ENCODE results near the gene COLGALT1. TPM values are rescaled to one million over a fixed set of nuclear protein-coding genes. Genes with fewer than 3 reads are reported as not detected.

COLGALT1 gene
- polyA plus RNA-seq, 2 of the 4 experiments (the other 2 are of a cell fraction), result 57.1 to 64.4 TPM

- 74% methylated on average over 9 of the region's 9 CpGs for WGBS (ENCODE audit: missing lambda C conversion rate)
- ATAC-seq (no peak), DNase-seq (ENCODE audit: low read depth in 1 of 2, low spot score in 1 of 2) (no peak), FAIRE-seq (no peak)
- ChIA-PET CTCF (interaction anchor here (1.0 kb wide), 1 partner anchor 25 kb away, joined by 3 read pairs; no protein-coding TSS in a partner anchor), POLR2A (no interaction called here)
- no peak overlapping the region for H3K4me3 ChIP-seq
- no peak overlapping the region for H3K4me2 ChIP-seq
- no peaks in the 10 kb centered on the region for H3K9me3 ChIP-seq
- H3K27ac ChIP-seq, result no peak overlapping the region
- TF ChIP-seq CBX8 (IDR thresholded peaks at IDR 0.05) (no peak), KDM1A (IDR thresholded peaks at IDR 0.05; ENCODE audit: low read depth) (no peak), RFX5 (IDR thresholded peaks at IDR 0.05) (no peak), USF2 (IDR thresholded peaks at IDR 0.05) (no peak), TP53 (CRISPR knock-in tag; IDR thresholded peaks at IDR 0.05) (no peak), ZFP36 (IDR thresholded peaks at IDR 0.05; ENCODE audit: borderline replicate concordance, partially characterized antibody) (no peak), CHD4 (IDR thresholded peaks at IDR 0.05; ENCODE audit: borderline replicate concordance) (no peak), POLR2AphosphoS2 (conservative IDR thresholded peaks at IDR 0.05; ENCODE audit: low read length) (no peak), NFE2L2 (conservative IDR thresholded peaks at IDR 0.05; ENCODE audit: low read length) (no peak), JUN (IDR thresholded peaks at IDR 0.05) (no peak), ZSCAN20 (CRISPR knock-in tag; IDR thresholded peaks at IDR 0.05) (no peak), HDAC2 (IDR thresholded peaks at IDR 0.05) (no peak)
- H3K4me1 ChIP-seq, result no peaks in the 10 kb centered on the region
Measured at GRCh38 chr19:17598953-17599352, 43.5 kb downstream of the COLGALT1 start.

GRCh38 chr19:17599780-17600179 lies 44.3 kb downstream of the COLGALT1 start:
- no peak overlapping the region for H3K27ac ChIP-seq
- ChIA-PET CTCF (interaction anchor here (1.0 kb wide), 1 partner anchor 26 kb away, joined by 3 read pairs; no protein-coding TSS in a partner anchor), POLR2A (no interaction called here)
- 70% methylated on average over 10 of the region's 10 CpGs for WGBS (ENCODE audit: missing lambda C conversion rate)
- DNase-seq (ENCODE audit: low read depth in 1 of 2, low spot score in 1 of 2) (no peak), FAIRE-seq (no peak), ATAC-seq (no peak)
- no peak overlapping the region for H3K4me3 ChIP-seq
- TF ChIP-seq TFCP2L1 (CRISPR knock-in tag; IDR thresholded peaks at IDR 0.05), result no peak
- TF ChIP-seq ESRRA (IDR thresholded peaks at IDR 0.05; ENCODE audit: borderline replicate concordance, low read length), result no peak
- no peak for TF ChIP-seq E2F6 (IDR thresholded peaks at IDR 0.05; ENCODE audit: borderline replicate concordance, low read depth)
- TF ChIP-seq HES2 (IDR thresholded peaks at IDR 0.05), result no peak
- TF ChIP-seq HEYL (CRISPR knock-in tag; IDR thresholded peaks at IDR 0.05), result no peak
- no peak for TF ChIP-seq EHMT2 (IDR thresholded peaks at IDR 0.05; ENCODE audit: low read depth)
- no peak for TF ChIP-seq JUN (IDR thresholded peaks at IDR 0.05)
- TF ChIP-seq POLR2AphosphoS2 (conservative IDR thresholded peaks at IDR 0.05; ENCODE audit: low read length), result no peak
- TF ChIP-seq HDAC2 (IDR thresholded peaks at IDR 0.05), result no peak
- TF ChIP-seq HOXB13 (CRISPR knock-in tag; IDR thresholded peaks at IDR 0.05; ENCODE audit: low read depth), result no peak
- TF ChIP-seq MAZ (IDR thresholded peaks at IDR 0.05; ENCODE audit: borderline replicate concordance, low read depth, low read length), result no peak
- TF ChIP-seq BHLHE40 (IDR thresholded peaks at IDR 0.05; ENCODE audit: low read depth, low read length), result no peak
- TF ChIP-seq MYC (IDR thresholded peaks at IDR 0.05; ENCODE audit: borderline replicate concordance, low read length), result no peak
- no peaks in the 10 kb centered on the region for H3K9me3 ChIP-seq
- H3K4me2 ChIP-seq, result no peak overlapping the region
- no peaks in the 10 kb centered on the region for H3K4me1 ChIP-seq

GRCh38 chr19:17601683-17602082 lies 46.2 kb downstream of the COLGALT1 start:
- ATAC-seq, result no peak
- WGBS (ENCODE audit: missing lambda C conversion rate), result 41% methylated on average over 8 of the region's 9 CpGs
- no peak overlapping the region for H3K4me2 ChIP-seq
- H3K9me3 ChIP-seq, result no peaks in the 10 kb centered on the region
- H3K4me3 ChIP-seq, result no peak overlapping the region
- CTCF ChIA-PET, result no interaction called here
- TF ChIP-seq ZFP36 (IDR thresholded peaks at IDR 0.05; ENCODE audit: borderline replicate concordance, partially characterized antibody) (no peak), TP53 (CRISPR knock-in tag; IDR thresholded peaks at IDR 0.05) (no peak), BCL3 (IDR thresholded peaks at IDR 0.05) (no peak), ZC3H11A (IDR thresholded peaks at IDR 0.05) (no peak), MAX (IDR thresholded peaks at IDR 0.05) (no peak), CHD2 (IDR thresholded peaks at IDR 0.05; ENCODE audit: low read length, partially characterized antibody) (no peak), EP300 (IDR thresholded peaks at IDR 0.05) (no peak)
- FAIRE-seq, result no peak
- H3K27ac ChIP-seq, result 0 out of 6 replicates have a peak overlapping the region, but pooled peaks of 1 of the 2 experiments have one; percentile 18
- no peak for DNase-seq (ENCODE audit: low read depth in 1 of 2, low spot score in 1 of 2)
- POLR2A ChIA-PET, result no interaction called here
- peaks cover 6% of the 10 kb centered on the region; the same call in 2 of the 3 replicates for H3K4me1 ChIP-seq
